Measurements from ENCODE around the gene MRPS27.

MRPS27 gene

DNA sequence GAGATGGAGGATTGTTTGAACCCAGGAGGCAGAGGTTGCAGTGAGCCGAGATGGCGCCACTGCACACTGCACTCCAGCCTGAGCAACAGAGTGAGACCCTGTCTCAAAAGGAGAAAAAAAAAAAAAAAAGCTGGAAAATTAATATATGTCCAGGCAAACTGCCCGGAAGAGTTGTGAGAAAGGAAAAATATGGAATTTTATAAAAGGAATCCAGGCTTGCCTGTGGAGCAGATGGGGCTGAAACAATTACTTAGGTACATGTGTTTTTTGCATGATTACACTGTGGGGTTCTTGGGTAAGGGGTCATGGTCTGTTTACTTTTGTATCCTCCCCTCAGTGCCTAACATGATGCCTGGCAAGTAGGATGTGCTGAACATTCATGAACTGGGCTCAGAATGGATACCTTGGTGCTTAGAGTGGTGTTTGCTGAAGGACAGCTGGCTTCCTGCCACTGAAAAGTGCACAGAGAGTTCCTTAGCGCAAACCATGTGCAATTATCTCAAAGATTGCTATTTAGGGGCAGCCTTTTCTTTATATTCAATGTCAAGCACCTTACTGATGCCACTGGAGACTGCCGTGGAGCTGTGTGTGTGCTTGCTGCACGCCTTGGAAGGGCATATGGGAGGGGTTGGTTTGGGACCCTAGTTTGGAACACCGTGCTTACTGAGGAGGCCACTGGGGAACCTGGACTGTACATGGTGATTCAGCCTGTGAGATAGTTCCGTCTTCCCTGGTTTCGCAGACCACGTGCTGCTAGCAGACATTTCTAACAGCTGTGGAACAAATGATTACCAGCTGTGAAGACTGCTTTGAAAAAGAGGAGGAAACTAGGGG lies 134.3 kb downstream of the MRPS27 start:
- Histone ChIP-seq H3K27ac (replicated peaks; ENCODE audit: low read length) (no peak overlapping the region), H2AFZ (ENCODE audit: low read length) (no peak overlapping the region), H4K8ac (ENCODE audit: low read depth, low read length) (no peak overlapping the region), H2BK5ac (ENCODE audit: low read length) (no peak overlapping the region), H2BK15ac (ENCODE audit: low read length) (no peak overlapping the region), H3K14ac (ENCODE audit: low read length) (no peak overlapping the region), H3K79me1 (ENCODE audit: low read depth, low read length) (peaks cover 7% of the 10 kb centered on the region), H3K36me3 (replicated peaks in 1 of 2; ENCODE audit: control insufficient read depth in 2 of 2, insufficient read depth in 2 of 2, low read length in 2 of 2) (peaks cover 33 to 79% of the 10 kb centered on the region in 2 donors), H3K18ac (ENCODE audit: low read length) (no peak overlapping the region), H2BK12ac (ENCODE audit: low read length) (no peak overlapping the region), H3K9ac (ENCODE audit: low read depth, low read length, poor library complexity) (no peak overlapping the region), H3K4me3 (ENCODE audit: low read length in 2 of 2) (no peak overlapping the region), H3K4me1 (ENCODE audit: control insufficient read depth in 2 of 2, insufficient read depth in 1 of 2, low read depth in 1 of 2, low read length in 2 of 2) (peaks cover 29 to 36% of the 10 kb centered on the region in 2 donors), H3K23ac (ENCODE audit: low read depth, low read length, poor library complexity) (no peak overlapping the region), H3K27me3 (ENCODE audit: control insufficient read depth in 3 of 3, insufficient read depth in 3 of 3, low read depth in 1 of 3, low read length in 3 of 3) (no peaks in the 10 kb centered on the region), H3K4me2 (ENCODE audit: insufficient read depth, low read length, poor library complexity, severe bottlenecking) (no peak overlapping the region), H3K4ac (ENCODE audit: low read length) (no peak overlapping the region), H3K9me3 (replicated peaks in 1 of 2; ENCODE audit: control insufficient read depth in 2 of 2, insufficient read depth in 1 of 2, low read depth in 1 of 2, low read length in 2 of 2) (peaks cover 0 to 2% of the 10 kb centered on the region in 2 donors), H2AK5ac (ENCODE audit: low read depth, low read length) (no peak overlapping the region), H2BK120ac (ENCODE audit: low read depth, low read length) (no peak overlapping the region), H4K91ac (ENCODE audit: low read depth, low read length, poor library complexity) (no peak overlapping the region)
- no CpG with 5 or more reads among the region's 10 CpGs for WGBS, 2 donors (ENCODE audit: extremely low coverage in 2 of 2, insufficient read length in 2 of 2, insufficient replicate concordance in 1 of 2)
- DNase-seq (ENCODE audit: low spot score), result no peak

DNA sequence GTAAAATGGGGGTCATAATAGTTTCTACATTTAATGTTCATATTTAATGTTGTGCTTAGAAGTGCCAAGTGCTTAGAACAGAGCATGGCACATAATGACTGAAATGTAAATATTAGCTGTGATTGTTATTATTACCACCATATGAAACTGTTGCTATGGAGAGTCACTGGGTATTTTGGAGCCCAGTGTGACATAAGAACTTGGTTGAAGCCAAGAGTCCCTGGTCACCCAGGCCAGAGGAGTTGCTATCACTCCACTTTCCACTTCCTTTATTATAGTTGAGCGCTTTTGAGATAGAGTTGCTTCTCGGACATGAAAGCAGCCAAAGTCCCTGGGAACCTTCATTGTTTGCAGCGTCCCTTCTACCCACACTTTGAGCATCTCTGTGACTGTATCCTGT lies 135.6 kb downstream of the MRPS27 start:
- Histone ChIP-seq H3K36me3 (replicated peaks in 1 of 2; ENCODE audit: control insufficient read depth in 2 of 2, insufficient read depth in 2 of 2, low read length in 2 of 2) (peaks cover 30 to 75% of the 10 kb centered on the region in 2 donors), H3K9me3 (replicated peaks in 1 of 2; ENCODE audit: control insufficient read depth in 2 of 2, insufficient read depth in 1 of 2, low read depth in 1 of 2, low read length in 2 of 2) (no peaks in the 10 kb centered on the region), H3K4me2 (ENCODE audit: insufficient read depth, low read length, poor library complexity, severe bottlenecking) (no peak overlapping the region), H2BK15ac (ENCODE audit: low read length) (no peak overlapping the region), H3K14ac (ENCODE audit: low read length) (no peak overlapping the region), H2AFZ (ENCODE audit: low read length) (no peak overlapping the region), H3K4ac (ENCODE audit: low read length) (no peak overlapping the region), H2BK5ac (ENCODE audit: low read length) (no peak overlapping the region), H3K79me1 (ENCODE audit: low read depth, low read length) (peaks cover 7% of the 10 kb centered on the region), H3K4me1 (ENCODE audit: control insufficient read depth in 2 of 2, insufficient read depth in 1 of 2, low read depth in 1 of 2, low read length in 2 of 2) (peaks cover 37 to 49% of the 10 kb centered on the region in 2 donors), H3K4me3 (ENCODE audit: low read length in 2 of 2) (no peak overlapping the region), H3K18ac (ENCODE audit: low read length) (no peak overlapping the region), H3K27ac (replicated peaks; ENCODE audit: low read length) (no peak overlapping the region), H2AK5ac (ENCODE audit: low read depth, low read length) (no peak overlapping the region), H3K9ac (ENCODE audit: low read depth, low read length, poor library complexity) (no peak overlapping the region), H3K23ac (ENCODE audit: low read depth, low read length, poor library complexity) (no peak overlapping the region), H4K8ac (ENCODE audit: low read depth, low read length) (no peak overlapping the region), H4K91ac (ENCODE audit: low read depth, low read length, poor library complexity) (no peak overlapping the region), H2BK12ac (ENCODE audit: low read length) (no peak overlapping the region), H2BK120ac (ENCODE audit: low read depth, low read length) (no peak overlapping the region), H3K27me3 (ENCODE audit: control insufficient read depth in 3 of 3, insufficient read depth in 3 of 3, low read depth in 1 of 3, low read length in 3 of 3) (no peaks in the 10 kb centered on the region)
- no peak for DNase-seq (ENCODE audit: low spot score)
- no CpG with 5 or more reads among the region's 3 CpGs for WGBS, 2 donors (ENCODE audit: extremely low coverage in 2 of 2, insufficient read length in 2 of 2, insufficient replicate concordance in 1 of 2)

DNA sequence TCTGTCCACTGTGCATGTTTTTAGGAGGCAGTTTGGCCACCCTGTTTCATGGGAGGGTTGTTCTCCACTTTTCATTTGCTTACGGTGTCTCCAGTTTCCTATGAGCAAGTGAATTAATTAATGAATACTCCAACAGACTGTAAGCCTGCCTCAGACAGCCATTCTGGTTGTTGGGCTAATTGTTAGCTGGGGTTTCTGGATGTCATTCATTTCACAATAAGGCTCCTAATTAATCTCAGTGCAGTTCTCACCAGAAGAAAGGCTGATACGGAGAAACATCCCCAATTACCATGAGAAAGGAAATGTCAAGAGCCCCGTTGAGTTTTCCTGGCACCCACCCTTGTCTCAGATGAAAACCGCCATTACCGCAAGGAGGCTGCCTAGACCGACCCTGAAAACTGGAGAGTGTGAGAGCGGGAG lies 136.9 kb downstream of the MRPS27 start:
- Histone ChIP-seq H2BK15ac (ENCODE audit: low read length) (no peak overlapping the region), H3K36me3 (replicated peaks in 1 of 2; ENCODE audit: control insufficient read depth in 2 of 2, insufficient read depth in 2 of 2, low read length in 2 of 2) (peaks cover 26 to 62% of the 10 kb centered on the region in 2 donors), H3K4me2 (ENCODE audit: insufficient read depth, low read length, poor library complexity, severe bottlenecking) (peak overlapping the region; percentile 37), H3K27ac (replicated peaks; ENCODE audit: low read length) (peak overlapping the region; percentile 86), H3K14ac (ENCODE audit: low read length) (no peak overlapping the region), H2AK5ac (ENCODE audit: low read depth, low read length) (no peak overlapping the region), H3K79me1 (ENCODE audit: low read depth, low read length) (peaks cover 7% of the 10 kb centered on the region), H3K4me1 (ENCODE audit: control insufficient read depth in 2 of 2, insufficient read depth in 1 of 2, low read depth in 1 of 2, low read length in 2 of 2) (peaks cover 40 to 55% of the 10 kb centered on the region in 2 donors), H3K23ac (ENCODE audit: low read depth, low read length, poor library complexity) (no peak overlapping the region), H2AFZ (ENCODE audit: low read length) (no peak overlapping the region), H2BK5ac (ENCODE audit: low read length) (no peak overlapping the region), H3K18ac (ENCODE audit: low read length) (peak overlapping the region; percentile 24), H2BK12ac (ENCODE audit: low read length) (no peak overlapping the region), H3K9me3 (replicated peaks in 1 of 2; ENCODE audit: control insufficient read depth in 2 of 2, insufficient read depth in 1 of 2, low read depth in 1 of 2, low read length in 2 of 2) (no peaks in the 10 kb centered on the region), H3K9ac (ENCODE audit: low read depth, low read length, poor library complexity) (no peak overlapping the region), H3K4ac (ENCODE audit: low read length) (no peak overlapping the region), H2BK120ac (ENCODE audit: low read depth, low read length) (no peak overlapping the region), H4K8ac (ENCODE audit: low read depth, low read length) (no peak overlapping the region), H4K91ac (ENCODE audit: low read depth, low read length, poor library complexity) (peak overlapping the region; percentile 4), H3K4me3 (ENCODE audit: low read length in 2 of 2) (peak overlapping the region in 1 of 2 donors; percentile 21), H3K27me3 (ENCODE audit: control insufficient read depth in 3 of 3, insufficient read depth in 3 of 3, low read depth in 1 of 3, low read length in 3 of 3) (no peaks in the 10 kb centered on the region)
- WGBS, 2 donors (ENCODE audit: extremely low coverage in 2 of 2, insufficient read length in 2 of 2, insufficient replicate concordance in 1 of 2), result no CpG with 5 or more reads among the region's 7 CpGs
- DNase-seq (ENCODE audit: low spot score), result peak; percentile 73

DNA sequence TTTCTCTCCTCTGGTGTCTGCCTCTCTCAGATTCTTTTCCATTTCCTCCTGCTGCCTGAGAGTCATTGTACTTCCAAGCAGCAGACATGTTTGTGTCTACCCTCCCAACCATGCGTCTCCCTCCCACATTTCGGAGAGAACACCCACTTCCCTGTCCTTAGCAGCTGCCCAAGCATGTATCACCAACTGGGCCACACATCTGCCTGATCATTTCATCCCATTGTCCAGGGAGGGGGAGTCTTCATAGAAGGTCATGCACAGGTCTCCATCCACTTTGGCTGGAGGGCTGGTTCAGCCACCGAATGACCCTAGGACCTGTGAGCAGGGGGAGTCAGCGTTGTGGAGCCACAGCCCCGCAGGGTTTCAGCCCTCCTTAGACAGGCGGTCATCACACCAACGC lies 137.4 kb downstream of the MRPS27 start:
- Histone ChIP-seq H2AFZ (ENCODE audit: low read length) (no peak overlapping the region), H3K36me3 (replicated peaks in 1 of 2; ENCODE audit: control insufficient read depth in 2 of 2, insufficient read depth in 2 of 2, low read length in 2 of 2) (peaks cover 23 to 58% of the 10 kb centered on the region in 2 donors), H3K9me3 (replicated peaks in 1 of 2; ENCODE audit: control insufficient read depth in 2 of 2, insufficient read depth in 1 of 2, low read depth in 1 of 2, low read length in 2 of 2) (no peaks in the 10 kb centered on the region), H3K79me1 (ENCODE audit: low read depth, low read length) (peaks cover 7% of the 10 kb centered on the region), H3K27me3 (ENCODE audit: control insufficient read depth in 3 of 3, insufficient read depth in 3 of 3, low read depth in 1 of 3, low read length in 3 of 3) (no peaks in the 10 kb centered on the region), H3K4me2 (ENCODE audit: insufficient read depth, low read length, poor library complexity, severe bottlenecking) (peak overlapping the region; percentile 32), H3K4me1 (ENCODE audit: control insufficient read depth in 2 of 2, insufficient read depth in 1 of 2, low read depth in 1 of 2, low read length in 2 of 2) (peaks cover 40 to 55% of the 10 kb centered on the region in 2 donors), H3K4me3 (ENCODE audit: low read length in 2 of 2) (no peak overlapping the region), H2AK5ac (ENCODE audit: low read depth, low read length) (no peak overlapping the region), H2BK12ac (ENCODE audit: low read length) (no peak overlapping the region), H4K91ac (ENCODE audit: low read depth, low read length, poor library complexity) (peak overlapping the region; percentile 4), H2BK15ac (ENCODE audit: low read length) (no peak overlapping the region), H3K23ac (ENCODE audit: low read depth, low read length, poor library complexity) (no peak overlapping the region), H4K8ac (ENCODE audit: low read depth, low read length) (no peak overlapping the region), H3K9ac (ENCODE audit: low read depth, low read length, poor library complexity) (no peak overlapping the region), H2BK5ac (ENCODE audit: low read length) (no peak overlapping the region), H3K14ac (ENCODE audit: low read length) (no peak overlapping the region), H3K18ac (ENCODE audit: low read length) (peak overlapping the region; percentile 78), H3K27ac (replicated peaks; ENCODE audit: low read length) (peak overlapping the region; percentile 86), H3K4ac (ENCODE audit: low read length) (no peak overlapping the region), H2BK120ac (ENCODE audit: low read depth, low read length) (no peak overlapping the region)
- WGBS, 2 donors (ENCODE audit: extremely low coverage in 2 of 2, insufficient read length in 2 of 2, insufficient replicate concordance in 1 of 2), result no CpG with 5 or more reads among the region's 7 CpGs
- DNase-seq (ENCODE audit: low spot score), result no peak
